ENCODE results near the gene DBH. TPM values are rescaled to one million over a fixed set of nuclear protein-coding genes. Genes with fewer than 3 reads are reported as not detected.
"Not testable (repeated sequence)": the region's sequence is repeated elsewhere in the genome, so short reads cannot be mapped to it uniquely, and the experiment has no call there.

The DBH gene
- total RNA-seq, 1 donor from 2014 or later, result not detected

GRCh38 chr9:133673258-133673655 is 37.1 kb downstream of the DBH start:
- Mint-ChIP-seq H3K27ac (ENCODE audit: unreplicated experiment) (no peak overlapping the region), H3K36me3 (ENCODE audit: unreplicated experiment) (no peaks in the 10 kb centered on the region), H3K4me1 (ENCODE audit: unreplicated experiment) (peaks cover 9% of the 10 kb centered on the region), H3K9me3 (ENCODE audit: unreplicated experiment) (no peaks in the 10 kb centered on the region), H3K27me3 (ENCODE audit: unreplicated experiment) (peaks cover 27% of the 10 kb centered on the region), H3K4me3 (ENCODE audit: unreplicated experiment) (no peak overlapping the region)
- no peak for DNase-seq (ENCODE audit: extremely low spot score, unreplicated experiment)
- no peak for TF ChIP-seq CTCF (IDR thresholded peaks at IDR 0.05)

- Mint-ChIP-seq H3K4me1 (ENCODE audit: unreplicated experiment) (peaks cover 9% of the 10 kb centered on the region), H3K27me3 (ENCODE audit: unreplicated experiment) (peaks cover 35% of the 10 kb centered on the region), H3K4me3 (ENCODE audit: unreplicated experiment) (no peak overlapping the region), H3K9me3 (ENCODE audit: unreplicated experiment) (no peaks in the 10 kb centered on the region), H3K27ac (ENCODE audit: unreplicated experiment) (no peak overlapping the region), H3K36me3 (ENCODE audit: unreplicated experiment) (no peaks in the 10 kb centered on the region)
- no peak for TF ChIP-seq CTCF (IDR thresholded peaks at IDR 0.05)
- no peak for DNase-seq (ENCODE audit: extremely low spot score, unreplicated experiment)
These were observed 37.9 kb downstream of the DBH start for GRCh38 chr9:133674091-133674490.

- not testable (repeated sequence) for H3K4me1 Mint-ChIP-seq (ENCODE audit: unreplicated experiment); H3K4me3 Mint-ChIP-seq (ENCODE audit: unreplicated experiment)
These were observed 39.6 kb downstream of the DBH start for GRCh38 chr9:133675796-133676195.

GRCh38 chr9:133676450-133676849 is 40.3 kb downstream of the DBH start:
- DNase-seq (ENCODE audit: extremely low spot score, unreplicated experiment), result no peak
- Mint-ChIP-seq H3K27ac (ENCODE audit: unreplicated experiment) (no peak overlapping the region), H3K4me1 (ENCODE audit: unreplicated experiment) (peaks cover 9% of the 10 kb centered on the region), H3K4me3 (ENCODE audit: unreplicated experiment) (no peak overlapping the region), H3K27me3 (ENCODE audit: unreplicated experiment) (peaks cover 32% of the 10 kb centered on the region), H3K9me3 (ENCODE audit: unreplicated experiment) (no peaks in the 10 kb centered on the region), H3K36me3 (ENCODE audit: unreplicated experiment) (no peaks in the 10 kb centered on the region)
- no peak for TF ChIP-seq CTCF (IDR thresholded peaks at IDR 0.05)

More at GRCh38 chr9:133675796-133676195, 39.6 kb downstream of the DBH start:
- H3K9me3 Mint-ChIP-seq (ENCODE audit: unreplicated experiment); DNase-seq (ENCODE audit: extremely low spot score, unreplicated experiment); H3K27ac Mint-ChIP-seq (ENCODE audit: unreplicated experiment); H3K36me3 Mint-ChIP-seq (ENCODE audit: unreplicated experiment): not testable (repeated sequence)
- peaks cover 32% of the 10 kb centered on the region for H3K27me3 Mint-ChIP-seq (ENCODE audit: unreplicated experiment)

GRCh38 chr9:133677126-133678010 is 41.2 kb downstream of the DBH start:
- no peak overlapping the region for H3K27ac Mint-ChIP-seq (ENCODE audit: unreplicated experiment)
- TF ChIP-seq CTCF (IDR thresholded peaks at IDR 0.05), result no peak
- peaks cover 9% of the 10 kb centered on the region for H3K4me1 Mint-ChIP-seq (ENCODE audit: unreplicated experiment)
- DNase-seq (ENCODE audit: extremely low spot score, unreplicated experiment), result no peak
- no peaks in the 10 kb centered on the region for H3K36me3 Mint-ChIP-seq (ENCODE audit: unreplicated experiment)
- H3K9me3 Mint-ChIP-seq (ENCODE audit: unreplicated experiment), result no peaks in the 10 kb centered on the region
- H3K27me3 Mint-ChIP-seq (ENCODE audit: unreplicated experiment), result peaks cover 32% of the 10 kb centered on the region
- no peak overlapping the region for H3K4me3 Mint-ChIP-seq (ENCODE audit: unreplicated experiment)
